Measurements from ENCODE around the gene ZFR2. TPM values are rescaled to one million over a fixed set of nuclear protein-coding genes. Genes with fewer than 3 reads are reported as not detected.
A peak's percentile ranks its signal among the peaks of the same experiment; 100 is the strongest.
"Not testable (repeated sequence)": the region's sequence is repeated elsewhere in the genome, so short reads cannot be mapped to it uniquely, and the experiment has no call there.

ZFR2 gene
- total RNA-seq, 4 donors from 2014 or later = not detected

GRCh38 chr19:3766520-3766919 lies 102.3 kb downstream of the ZFR2 start:
- intact Hi-C loops (cut with DNase I) = no loop called here
- 84 to 88% methylated on average over 7 of the region's 7 CpGs for WGBS, 2 donors
- no peak for DNase-seq
- H3K27ac ChIP-seq = no peak overlapping the region
- TF ChIP-seq POLR2A (IDR thresholded peaks at IDR 0.05) (no peak), CTCF (IDR thresholded peaks at IDR 0.05) (no peak)
- H3K9me3 ChIP-seq = no peaks in the 10 kb centered on the region
- H3K4me3 ChIP-seq (replicated peaks in 1 of 3) = no peak overlapping the region
- no peaks in the 10 kb centered on the region for H3K27me3 ChIP-seq
- peaks cover 8 to 14% of the 10 kb centered on the region in 2 donors for H3K4me1 ChIP-seq
- H3K36me3 ChIP-seq = peaks cover 20 to 35% of the 10 kb centered on the region in 2 donors

GRCh38 chr19:3765757-3766156 lies 103.1 kb downstream of the ZFR2 start:
- Histone ChIP-seq H3K36me3 (peaks cover 20 to 35% of the 10 kb centered on the region in 2 donors), H3K4me1 (peaks cover 11 to 16% of the 10 kb centered on the region in 2 donors)
- DNase-seq; H3K27ac ChIP-seq; intact Hi-C loops (cut with DNase I); H3K9me3 ChIP-seq; H3K4me3 ChIP-seq (replicated peaks in 1 of 3); H3K27me3 ChIP-seq: not testable (repeated sequence)
- 95 to 98% methylated on average over 5 of the region's 5 CpGs for WGBS, 2 donors

GRCh38 chr19:3765121-3765520 lies 103.7 kb downstream of the ZFR2 start:
- no peak for DNase-seq
- Histone ChIP-seq H3K27ac (no peak overlapping the region), H3K4me3 (replicated peaks in 1 of 3) (no peak overlapping the region), H3K4me1 (peaks cover 13 to 23% of the 10 kb centered on the region in 2 donors), H3K27me3 (no peaks in the 10 kb centered on the region), H3K36me3 (peaks cover 20 to 35% of the 10 kb centered on the region in 2 donors), H3K9me3 (no peaks in the 10 kb centered on the region)
- 95% methylated on average over 12 of the region's 12 CpGs for WGBS, 2 donors
- intact Hi-C loops (cut with DNase I) = no loop called here
- TF ChIP-seq POLR2A (IDR thresholded peaks at IDR 0.05) = no peak
- TF ChIP-seq CTCF (IDR thresholded peaks at IDR 0.05) = no peak

- Histone ChIP-seq H3K4me3 (replicated peaks in 1 of 3) (peak within 1 kb of the TSS; percentile 69 to 92 (median 76)), H3K36me3 (peaks cover 13 to 27% of the 10 kb centered on the region in 2 donors), H3K27ac (peak within 1 kb of the TSS; percentile 90 to 98 (median 96)), H3K4me1 (peaks cover 13 to 31% of the 10 kb centered on the region in 2 donors), H3K9me3 (no peaks in the 10 kb centered on the region), H3K27me3 (no peaks in the 10 kb centered on the region)
- intact Hi-C loops (cut with DNase I) = no loop called here
- WGBS, 2 donors = 4 to 5% methylated on average over 35 to 47 of the region's 47 CpGs
- peak; percentile 99 to 100 for DNase-seq
- TF ChIP-seq CTCF (IDR thresholded peaks at IDR 0.05) = peak in 1 of 6 experiments; percentile 4
- TF ChIP-seq POLR2A (IDR thresholded peaks at IDR 0.05) = peak; percentile 65 to 91
These were observed 106.1 kb downstream of the ZFR2 start, which contains the start of gene MRPL54 for GRCh38 chr19:3762501-3763459. Gene MRPL54, plus strand, starts transcription at chr19:3762682. Its CDS starts 19 bp downstream, at chr19:3762701.

GRCh38 chr19:3762130-3762473 lies 106.7 kb downstream of the ZFR2 start:
- peaks cover 13 to 31% of the 10 kb centered on the region in 2 donors for H3K4me1 ChIP-seq
- no peaks in the 10 kb centered on the region for H3K27me3 ChIP-seq
- no peaks in the 10 kb centered on the region for H3K9me3 ChIP-seq
- H3K36me3 ChIP-seq = peaks cover 7 to 20% of the 10 kb centered on the region in 2 donors
- TF ChIP-seq CTCF (IDR thresholded peaks at IDR 0.05) = no peak
- TF ChIP-seq POLR2A (IDR thresholded peaks at IDR 0.05) = no peak
- intact Hi-C loops (cut with DNase I) = no loop called here
- 61 to 78% methylated on average over 1 of the region's 1 CpG for WGBS, 2 donors
- peak overlapping the region; percentile 90 to 98 (median 96) for H3K27ac ChIP-seq
- DNase-seq = no peak
- H3K4me3 ChIP-seq (replicated peaks in 1 of 3) = no peak overlapping the region
